Measurements from ENCODE around the gene LRP2.

LRP2 gene

DNA sequence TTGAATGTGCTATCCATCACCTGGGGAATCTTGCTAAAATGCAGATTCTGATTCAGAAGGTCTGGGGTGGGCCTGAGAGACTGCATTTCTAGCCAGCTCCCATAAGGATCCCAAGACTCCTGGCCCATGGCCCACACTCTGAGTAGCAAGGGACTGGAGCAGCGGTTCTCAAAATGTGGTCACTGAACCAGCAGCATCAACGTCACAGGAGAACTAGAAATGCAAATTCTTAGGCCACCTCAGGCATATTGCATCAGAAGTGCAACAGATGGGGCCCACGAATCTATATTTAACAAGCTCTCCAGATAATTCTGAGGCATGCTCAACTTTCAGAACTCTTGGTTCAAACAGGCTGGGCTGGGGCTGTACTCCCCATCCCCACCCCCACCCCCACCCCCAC, 218.3 kb downstream of the LRP2 start:
- no peak for DNase-seq (ENCODE audit: low read depth)
- TF ChIP-seq POLR2A (IDR thresholded peaks at IDR 0.05; ENCODE audit: extremely low read depth, insufficient read length) (no peak), MYC (IDR thresholded peaks at IDR 0.05; ENCODE audit: low read depth, low read length) (no peak)
- TF ChIP-seq, protein P1, sequence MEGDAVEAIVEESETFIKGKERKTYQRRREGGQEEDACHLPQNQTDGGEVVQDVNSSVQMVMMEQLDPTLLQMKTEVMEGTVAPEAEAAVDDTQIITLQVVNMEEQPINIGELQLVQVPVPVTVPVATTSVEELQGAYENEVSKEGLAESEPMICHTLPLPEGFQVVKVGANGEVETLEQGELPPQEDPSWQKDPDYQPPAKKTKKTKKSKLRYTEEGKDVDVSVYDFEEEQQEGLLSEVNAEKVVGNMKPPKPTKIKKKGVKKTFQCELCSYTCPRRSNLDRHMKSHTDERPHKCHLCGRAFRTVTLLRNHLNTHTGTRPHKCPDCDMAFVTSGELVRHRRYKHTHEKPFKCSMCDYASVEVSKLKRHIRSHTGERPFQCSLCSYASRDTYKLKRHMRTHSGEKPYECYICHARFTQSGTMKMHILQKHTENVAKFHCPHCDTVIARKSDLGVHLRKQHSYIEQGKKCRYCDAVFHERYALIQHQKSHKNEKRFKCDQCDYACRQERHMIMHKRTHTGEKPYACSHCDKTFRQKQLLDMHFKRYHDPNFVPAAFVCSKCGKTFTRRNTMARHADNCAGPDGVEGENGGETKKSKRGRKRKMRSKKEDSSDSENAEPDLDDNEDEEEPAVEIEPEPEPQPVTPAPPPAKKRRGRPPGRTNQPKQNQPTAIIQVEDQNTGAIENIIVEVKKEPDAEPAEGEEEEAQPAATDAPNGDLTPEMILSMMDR (IDR thresholded peaks at IDR 0.05; ENCODE audit: low read depth, low read length): no peak
- TF ChIP-seq, protein P2, sequence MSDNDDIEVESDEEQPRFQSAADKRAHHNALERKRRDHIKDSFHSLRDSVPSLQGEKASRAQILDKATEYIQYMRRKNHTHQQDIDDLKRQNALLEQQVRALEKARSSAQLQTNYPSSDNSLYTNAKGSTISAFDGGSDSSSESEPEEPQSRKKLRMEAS (IDR thresholded peaks at IDR 0.05; ENCODE audit: low read depth, low read length): no peak
- no peak overlapping the region for H3K4me3 ChIP-seq (ENCODE audit: low read depth, low read length)

DNA sequence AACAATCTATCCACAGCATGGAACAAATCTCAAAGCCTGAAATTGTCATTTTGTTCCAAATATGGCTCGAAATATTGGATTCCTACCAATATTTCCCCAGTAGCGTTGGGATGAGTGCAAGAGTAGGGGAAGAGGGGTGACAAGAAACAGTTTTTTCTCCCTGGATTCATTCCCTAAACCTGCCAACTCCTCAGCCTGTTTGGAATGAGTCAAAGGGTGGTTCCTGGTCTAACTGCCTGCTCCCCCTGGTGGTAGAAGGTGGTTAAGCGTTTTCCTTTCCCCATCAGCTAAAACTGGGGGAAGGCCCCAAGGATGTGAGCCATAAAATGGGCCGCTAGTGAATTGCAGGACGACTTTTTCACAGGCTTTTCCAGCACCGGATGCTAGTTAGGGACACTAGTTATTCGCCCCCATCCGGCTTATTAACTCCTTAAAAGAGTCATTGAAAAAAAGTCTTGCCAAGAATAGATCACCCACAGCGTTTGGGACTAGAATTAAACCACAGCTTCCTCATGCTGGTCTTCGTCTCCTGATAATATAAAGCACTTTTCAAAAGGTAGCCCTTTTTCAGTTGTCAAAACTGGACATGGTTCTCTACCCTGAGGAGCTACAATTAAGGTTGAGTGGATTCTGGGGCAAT, 220.5 kb downstream of the LRP2 start:
- peak; percentile 70 for DNase-seq (ENCODE audit: low read depth)
- no peak for TF ChIP-seq POLR2A (IDR thresholded peaks at IDR 0.05; ENCODE audit: extremely low read depth, insufficient read length)
- TF ChIP-seq, protein P1 (IDR thresholded peaks at IDR 0.05; ENCODE audit: low read depth, low read length): peak; percentile 98
- H3K4me3 ChIP-seq (ENCODE audit: low read depth, low read length): no peak overlapping the region

DNA sequence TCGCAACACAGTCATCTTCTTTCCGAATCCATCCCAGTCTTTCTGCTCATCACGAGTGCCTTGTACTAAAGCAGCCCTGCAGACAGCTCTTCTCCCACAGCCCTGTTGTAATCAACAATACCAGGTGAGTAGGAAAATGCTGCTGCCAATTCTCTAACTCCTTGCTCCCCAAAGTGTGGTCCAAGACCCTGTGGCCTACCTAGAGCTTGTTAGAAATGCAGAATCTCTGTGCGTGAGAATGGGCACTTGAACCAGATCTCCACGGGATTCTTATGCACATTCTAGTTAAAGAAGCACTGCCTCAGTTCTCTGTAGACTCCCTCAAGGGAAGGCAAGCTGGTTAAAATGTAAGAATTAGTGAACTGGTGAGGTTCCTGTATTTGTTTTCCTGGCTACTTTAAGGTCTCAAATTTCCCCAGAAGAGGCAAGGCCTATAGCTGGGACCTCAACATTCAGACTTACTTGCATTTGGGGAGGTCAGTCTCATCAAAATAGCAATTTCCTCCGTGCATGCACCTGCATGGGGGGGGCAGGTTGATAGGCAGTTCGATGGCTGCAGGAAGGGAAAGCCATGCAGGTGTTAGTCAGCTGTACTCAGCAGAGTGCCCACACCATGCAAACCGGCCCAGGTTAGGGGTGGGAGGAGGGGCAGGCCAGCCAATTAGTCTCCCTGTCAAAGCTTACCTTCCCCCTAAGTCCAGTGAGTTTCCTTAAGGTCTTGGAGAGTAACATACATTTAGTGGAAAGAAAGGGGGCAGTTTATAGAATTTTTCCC, 222.2 kb downstream of the LRP2 start:
- no peak overlapping the region for H3K4me3 ChIP-seq (ENCODE audit: low read depth, low read length)
- DNase-seq (ENCODE audit: low read depth): no peak
- TF ChIP-seq POLR2A (IDR thresholded peaks at IDR 0.05; ENCODE audit: extremely low read depth, insufficient read length): no peak
- TF ChIP-seq, protein P1 (IDR thresholded peaks at IDR 0.05; ENCODE audit: low read depth, low read length): no peak
- TF ChIP-seq MYC (IDR thresholded peaks at IDR 0.05; ENCODE audit: low read depth, low read length): no peak
- TF ChIP-seq, protein P2 (IDR thresholded peaks at IDR 0.05; ENCODE audit: low read depth, low read length): no peak

DNA sequence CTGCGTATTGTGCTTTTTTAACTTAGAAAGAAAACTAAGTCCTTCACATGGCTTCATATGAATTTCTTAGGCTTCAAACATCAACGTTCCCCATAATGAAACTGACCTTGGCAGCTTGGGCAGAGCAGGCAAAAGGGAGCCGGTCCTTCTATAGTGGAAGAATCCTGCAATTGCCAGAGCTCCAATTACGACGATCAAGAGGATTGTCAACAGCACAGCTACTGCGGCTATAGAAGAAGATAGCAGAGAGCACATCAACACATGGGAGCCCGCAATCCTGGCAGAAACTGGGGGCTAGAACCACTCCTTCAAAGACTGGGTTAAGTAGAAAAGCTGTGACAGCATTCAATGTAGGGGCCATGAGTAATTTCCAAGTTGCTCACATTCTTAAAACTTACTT, 223.2 kb downstream of the LRP2 start:
- TF ChIP-seq, protein P1 (IDR thresholded peaks at IDR 0.05; ENCODE audit: low read depth, low read length): no peak
- TF ChIP-seq MYC (IDR thresholded peaks at IDR 0.05; ENCODE audit: low read depth, low read length): no peak
- TF ChIP-seq, protein P2 (IDR thresholded peaks at IDR 0.05; ENCODE audit: low read depth, low read length): no peak
- no peak for TF ChIP-seq POLR2A (IDR thresholded peaks at IDR 0.05; ENCODE audit: extremely low read depth, insufficient read length)
- no peak overlapping the region for H3K4me3 ChIP-seq (ENCODE audit: low read depth, low read length)
- no peak for DNase-seq (ENCODE audit: low read depth)

DNA sequence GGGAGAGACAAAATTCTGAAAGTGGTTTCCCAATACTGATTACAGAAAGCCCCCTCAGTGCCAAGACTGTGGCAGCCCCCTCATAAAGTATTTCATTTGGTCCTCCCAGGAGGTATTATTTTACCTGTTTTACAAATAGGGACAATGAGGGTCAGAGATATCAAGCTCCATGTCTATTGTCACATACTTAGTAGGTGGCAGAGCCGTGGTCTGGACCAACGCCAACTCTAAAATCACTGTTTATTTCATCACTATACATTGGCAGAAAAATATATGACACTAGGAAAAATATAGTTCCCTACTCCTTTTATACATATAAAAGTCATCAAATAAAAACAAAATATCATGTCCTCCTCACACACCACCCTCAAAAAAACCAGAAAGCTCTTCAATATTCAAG, 224.4 kb downstream of the LRP2 start:
- TF ChIP-seq, protein P2 (IDR thresholded peaks at IDR 0.05; ENCODE audit: low read depth, low read length): no peak
- TF ChIP-seq POLR2A (IDR thresholded peaks at IDR 0.05; ENCODE audit: extremely low read depth, insufficient read length) (no peak), MYC (IDR thresholded peaks at IDR 0.05; ENCODE audit: low read depth, low read length) (no peak)
- TF ChIP-seq, protein P1 (IDR thresholded peaks at IDR 0.05; ENCODE audit: low read depth, low read length): no peak
- DNase-seq (ENCODE audit: low read depth): no peak
- H3K4me3 ChIP-seq (ENCODE audit: low read depth, low read length): no peak overlapping the region

Data from NB4 (cell line).